Measurements from ENCODE around the gene RNPEP.
"Not testable (repeated sequence)": the region's sequence is repeated elsewhere in the genome, so short reads cannot be mapped to it uniquely, and the experiment has no call there.

The RNPEP gene

DNA sequence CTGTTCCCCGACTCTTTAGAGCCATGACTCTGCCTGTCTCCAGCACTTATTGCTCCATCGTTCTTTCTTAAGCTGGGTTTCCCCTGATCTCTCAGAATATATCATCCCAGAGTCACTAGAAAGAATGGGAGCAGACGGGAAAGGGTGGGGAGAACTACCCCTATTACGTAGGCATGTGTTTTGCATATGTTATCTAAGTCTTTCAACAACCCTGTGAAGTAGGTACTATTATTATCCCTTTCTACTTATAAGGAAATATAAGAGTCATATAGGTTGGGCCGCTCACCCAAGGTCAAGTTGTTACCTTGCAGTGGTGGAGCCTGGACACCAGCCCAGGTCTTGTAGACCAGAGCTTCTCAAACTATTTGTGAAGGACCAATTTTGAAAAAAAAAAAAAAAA, 66.7 kb downstream of the RNPEP start:
- TF ChIP-seq, protein P1, sequence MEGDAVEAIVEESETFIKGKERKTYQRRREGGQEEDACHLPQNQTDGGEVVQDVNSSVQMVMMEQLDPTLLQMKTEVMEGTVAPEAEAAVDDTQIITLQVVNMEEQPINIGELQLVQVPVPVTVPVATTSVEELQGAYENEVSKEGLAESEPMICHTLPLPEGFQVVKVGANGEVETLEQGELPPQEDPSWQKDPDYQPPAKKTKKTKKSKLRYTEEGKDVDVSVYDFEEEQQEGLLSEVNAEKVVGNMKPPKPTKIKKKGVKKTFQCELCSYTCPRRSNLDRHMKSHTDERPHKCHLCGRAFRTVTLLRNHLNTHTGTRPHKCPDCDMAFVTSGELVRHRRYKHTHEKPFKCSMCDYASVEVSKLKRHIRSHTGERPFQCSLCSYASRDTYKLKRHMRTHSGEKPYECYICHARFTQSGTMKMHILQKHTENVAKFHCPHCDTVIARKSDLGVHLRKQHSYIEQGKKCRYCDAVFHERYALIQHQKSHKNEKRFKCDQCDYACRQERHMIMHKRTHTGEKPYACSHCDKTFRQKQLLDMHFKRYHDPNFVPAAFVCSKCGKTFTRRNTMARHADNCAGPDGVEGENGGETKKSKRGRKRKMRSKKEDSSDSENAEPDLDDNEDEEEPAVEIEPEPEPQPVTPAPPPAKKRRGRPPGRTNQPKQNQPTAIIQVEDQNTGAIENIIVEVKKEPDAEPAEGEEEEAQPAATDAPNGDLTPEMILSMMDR (conservative IDR thresholded peaks at IDR 0.05; ENCODE audit: low read depth, low read length) = no peak
- H3K4me3 ChIP-seq (ENCODE audit: low read length) = no peak overlapping the region
- no peak for DNase-seq (ENCODE audit: low read depth)

DNA sequence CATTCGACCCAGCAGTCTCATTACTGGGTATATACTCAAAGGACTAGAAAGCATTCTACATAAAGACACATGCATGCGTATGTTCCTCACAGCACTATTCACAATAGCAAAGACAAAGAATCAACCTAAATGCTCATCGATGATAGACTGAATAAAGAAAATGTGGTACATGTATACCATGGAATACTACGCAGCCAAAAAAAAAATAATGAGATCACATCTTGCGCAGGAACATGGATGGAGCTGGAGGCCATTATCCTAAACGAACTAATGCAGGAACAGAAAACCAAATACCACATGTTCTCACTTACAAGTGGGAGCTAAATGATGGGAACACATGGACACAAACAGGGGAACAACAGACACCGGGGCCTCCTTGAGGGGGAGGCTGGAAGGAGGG, 71.6 kb downstream of the RNPEP start:
- H3K4me3 ChIP-seq (ENCODE audit: low read length) = no peak overlapping the region
- TF ChIP-seq, protein P1 (conservative IDR thresholded peaks at IDR 0.05; ENCODE audit: low read depth, low read length) = no peak

DNA sequence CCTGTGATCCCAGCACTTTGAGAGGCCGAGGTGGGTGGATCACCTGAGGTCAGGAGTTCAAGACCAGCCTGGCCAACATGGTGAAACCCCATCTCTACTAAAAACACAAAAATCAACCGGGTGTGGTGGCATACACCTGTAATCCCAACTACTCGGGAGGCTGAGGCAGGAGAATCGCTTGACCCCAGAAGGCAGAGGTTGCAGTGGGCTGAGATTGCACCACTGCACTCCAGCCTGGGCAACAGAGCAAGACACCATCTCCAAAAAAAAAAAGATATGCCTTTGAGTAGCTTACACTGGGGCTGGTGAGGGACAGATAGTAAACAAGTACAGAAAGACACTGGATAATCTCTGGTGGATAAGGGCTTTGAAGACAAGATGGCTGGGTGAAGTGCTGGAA, 72.2 kb downstream of the RNPEP start:
- not testable (repeated sequence) for DNase-seq (ENCODE audit: low read depth); H3K4me3 ChIP-seq (ENCODE audit: low read length)

More for the DNA sequence above, 71.6 kb downstream of the RNPEP start:
- DNase-seq (ENCODE audit: low read depth) = no peak

All from retinal pigment epithelial cell (primary cell).